ENCODE results near the gene BCL2.

Gene BCL2

DNA sequence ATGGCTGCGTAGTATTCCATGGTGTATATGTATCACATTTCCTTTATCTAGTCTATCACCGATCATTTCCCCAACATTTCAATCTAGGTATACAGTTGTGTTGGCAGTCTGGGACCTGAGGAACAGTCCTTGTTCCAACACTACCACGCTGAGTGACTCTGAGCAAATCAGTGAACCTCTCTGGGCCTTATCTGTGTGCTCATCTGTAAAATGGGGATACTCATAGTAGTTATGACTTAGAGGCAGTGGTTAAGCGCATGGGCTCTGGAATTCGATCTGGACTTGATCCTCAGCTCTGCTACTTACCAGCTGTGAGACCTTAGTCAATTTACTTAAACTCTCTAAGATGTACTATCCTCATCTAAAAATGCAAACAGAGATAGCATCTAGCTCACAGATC, 85.1 kb downstream of the BCL2 start:
- Histone ChIP-seq H3K27me3 (ENCODE audit: control insufficient read depth, insufficient read depth, low read length) (no peaks in the 10 kb centered on the region), H3K36me3 (ENCODE audit: control insufficient read depth, insufficient read depth, low read length) (no peaks in the 10 kb centered on the region), H3K27ac (ENCODE audit: low read length) (no peak overlapping the region), H3K9me3 (ENCODE audit: control insufficient read depth, insufficient read depth, low read length) (no peaks in the 10 kb centered on the region), H3K4me3 (ENCODE audit: low read length) (no peak overlapping the region), H3K4me1 (ENCODE audit: control insufficient read depth, insufficient read depth, low read length) (peaks cover 5% of the 10 kb centered on the region; the same call in 1 of the 2 replicates)
- DNase-seq (ENCODE audit: low read depth, low spot score) = no peak
- WGBS (ENCODE audit: insufficient coverage, insufficient read length) = no CpG with 5 or more reads among the region's 5 CpGs

DNA sequence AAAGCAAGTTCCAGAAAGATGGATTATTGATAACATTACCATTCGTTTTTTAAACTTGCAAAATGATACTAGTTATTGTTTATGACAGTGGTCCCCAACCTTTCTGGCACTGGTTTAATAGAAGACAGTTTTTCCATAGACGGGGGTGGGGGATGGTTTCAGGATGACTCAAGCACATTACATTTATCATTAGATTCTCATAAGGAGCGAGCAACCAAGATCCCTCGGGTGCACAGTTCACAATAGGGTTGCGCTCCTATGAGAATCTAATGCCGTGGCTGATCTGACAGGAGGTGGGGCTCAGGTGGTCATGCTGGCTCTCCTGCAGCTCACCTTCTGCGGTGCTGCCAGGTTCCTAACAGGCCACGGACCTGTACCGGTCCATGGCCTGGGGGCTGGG, 86.2 kb downstream of the BCL2 start:
- Histone ChIP-seq H3K27ac (ENCODE audit: low read length) (no peak overlapping the region), H3K36me3 (ENCODE audit: control insufficient read depth, insufficient read depth, low read length) (no peaks in the 10 kb centered on the region), H3K4me1 (ENCODE audit: control insufficient read depth, insufficient read depth, low read length) (peaks cover 2% of the 10 kb centered on the region; the same call in 1 of the 2 replicates), H3K9me3 (ENCODE audit: control insufficient read depth, insufficient read depth, low read length) (no peaks in the 10 kb centered on the region), H3K4me3 (ENCODE audit: low read length) (no peak overlapping the region), H3K27me3 (ENCODE audit: control insufficient read depth, insufficient read depth, low read length) (no peaks in the 10 kb centered on the region)
- no peak for DNase-seq (ENCODE audit: low read depth, low spot score)
- WGBS (ENCODE audit: insufficient coverage, insufficient read length) = no CpG with 5 or more reads among the region's 9 CpGs

DNA sequence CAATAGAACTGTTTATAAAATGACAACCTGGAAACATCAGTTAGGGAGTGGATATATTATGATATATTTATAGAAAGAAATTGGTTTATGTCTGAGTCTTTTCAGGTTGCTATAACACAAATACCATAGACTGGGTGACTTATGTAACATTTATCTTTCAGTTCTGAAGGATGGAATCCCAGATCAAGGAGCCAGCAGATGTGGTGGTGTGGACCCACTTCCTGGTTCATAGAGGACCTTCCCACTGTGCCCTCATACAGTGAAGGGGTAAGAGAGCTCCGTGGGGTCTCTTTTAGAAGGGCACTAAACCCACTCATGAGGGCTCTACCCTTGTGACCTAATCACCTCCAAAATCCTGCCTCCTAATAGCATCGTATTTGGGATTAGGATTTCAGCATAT, 86.7 kb downstream of the BCL2 start:
- H3K4me1 ChIP-seq (ENCODE audit: control insufficient read depth, insufficient read depth, low read length) = peaks cover 2% of the 10 kb centered on the region; the same call in 1 of the 2 replicates

DNA sequence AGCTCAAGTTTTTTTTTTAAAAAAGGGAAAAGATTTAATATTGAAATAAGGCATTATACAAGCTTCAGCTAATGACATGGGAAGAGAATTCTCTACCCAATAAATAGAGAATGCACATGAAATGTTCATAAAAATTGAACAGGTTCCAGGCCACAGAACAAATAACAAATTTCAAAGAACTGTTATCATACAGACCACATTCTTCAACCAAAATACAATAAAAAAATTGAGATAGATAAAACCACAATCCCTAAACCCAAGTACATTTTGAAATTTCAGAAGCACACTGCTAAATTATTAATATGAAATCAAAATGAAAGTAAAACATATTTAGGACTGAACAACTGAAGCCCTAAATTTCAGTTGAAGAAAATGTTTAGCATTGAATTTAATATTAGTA, 89.6 kb downstream of the BCL2 start:
- no peaks in the 10 kb centered on the region for H3K9me3 ChIP-seq (ENCODE audit: control insufficient read depth, insufficient read depth, low read length)
- H3K4me3 ChIP-seq (ENCODE audit: low read length) = no peak overlapping the region

More for the DNA sequence above, 86.7 kb downstream of the BCL2 start:
- Histone ChIP-seq H3K27ac (ENCODE audit: low read length) (no peak overlapping the region), H3K27me3 (ENCODE audit: control insufficient read depth, insufficient read depth, low read length) (no peaks in the 10 kb centered on the region), H3K36me3 (ENCODE audit: control insufficient read depth, insufficient read depth, low read length) (no peaks in the 10 kb centered on the region), H3K4me3 (ENCODE audit: low read length) (no peak overlapping the region), H3K9me3 (ENCODE audit: control insufficient read depth, insufficient read depth, low read length) (no peaks in the 10 kb centered on the region)
- WGBS (ENCODE audit: insufficient coverage, insufficient read length) = no CpG with 5 or more reads among the region's 2 CpGs
- no peak for DNase-seq (ENCODE audit: low read depth, low spot score)

DNA sequence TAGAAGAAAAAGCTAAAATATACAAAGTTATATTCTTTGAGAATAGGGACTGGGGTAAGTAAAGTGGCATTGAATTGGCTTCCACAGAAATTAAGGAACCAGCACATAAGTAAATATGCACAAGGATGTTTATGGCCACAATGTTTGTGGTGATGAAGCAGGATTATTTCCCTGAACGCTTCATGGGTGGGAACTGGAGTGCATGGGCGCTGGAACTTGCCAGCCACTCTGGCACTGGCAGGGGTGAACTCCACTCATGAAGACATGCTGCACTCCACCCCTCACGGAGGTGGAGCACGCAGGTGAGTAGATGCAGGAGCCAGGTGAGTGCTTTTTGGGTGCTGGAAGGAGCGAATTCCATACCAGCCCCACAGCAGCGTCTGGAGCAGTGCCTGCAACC, 94.1 kb downstream of the BCL2 start:
- H3K4me1 ChIP-seq (ENCODE audit: control insufficient read depth, insufficient read depth, low read length) = no peaks in the 10 kb centered on the region

More for the DNA sequence above, 89.6 kb downstream of the BCL2 start:
- Histone ChIP-seq H3K27me3 (ENCODE audit: control insufficient read depth, insufficient read depth, low read length) (no peaks in the 10 kb centered on the region), H3K4me1 (ENCODE audit: control insufficient read depth, insufficient read depth, low read length) (no peaks in the 10 kb centered on the region), H3K36me3 (ENCODE audit: control insufficient read depth, insufficient read depth, low read length) (no peaks in the 10 kb centered on the region), H3K27ac (ENCODE audit: low read length) (no peak overlapping the region)
- DNase-seq (ENCODE audit: low read depth, low spot score) = no peak

DNA sequence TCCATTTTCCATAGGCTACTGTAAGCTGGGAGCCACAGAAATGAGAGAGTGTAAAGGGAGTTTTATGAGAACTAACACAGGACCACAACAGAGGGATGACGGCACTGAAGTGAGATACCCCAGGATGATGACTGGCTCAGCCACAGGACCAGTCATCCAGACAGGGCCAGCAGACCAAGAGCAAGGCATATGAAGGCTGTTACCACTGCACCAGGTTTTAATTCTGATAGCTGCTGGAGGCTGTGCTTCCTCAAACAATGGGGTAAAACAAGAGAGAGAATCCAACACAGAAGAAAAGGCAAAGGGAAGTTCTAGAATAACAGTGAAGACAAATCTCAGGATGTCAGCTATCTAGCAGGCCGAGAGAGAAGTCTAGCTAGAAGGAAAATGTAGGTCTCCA, 94.9 kb downstream of the BCL2 start:
- DNase-seq (ENCODE audit: low read depth, low spot score) = no peak
- Histone ChIP-seq H3K4me1 (ENCODE audit: control insufficient read depth, insufficient read depth, low read length) (no peaks in the 10 kb centered on the region), H3K4me3 (ENCODE audit: low read length) (no peak overlapping the region), H3K27me3 (ENCODE audit: control insufficient read depth, insufficient read depth, low read length) (no peaks in the 10 kb centered on the region), H3K36me3 (ENCODE audit: control insufficient read depth, insufficient read depth, low read length) (no peaks in the 10 kb centered on the region), H3K9me3 (ENCODE audit: control insufficient read depth, insufficient read depth, low read length) (no peaks in the 10 kb centered on the region), H3K27ac (ENCODE audit: low read length) (no peak overlapping the region)
- no CpG with 5 or more reads among the region's 2 CpGs for WGBS (ENCODE audit: insufficient coverage, insufficient read length)

More for the DNA sequence above, 94.1 kb downstream of the BCL2 start:
- no peak overlapping the region for H3K27ac ChIP-seq (ENCODE audit: low read length)
- WGBS (ENCODE audit: insufficient coverage, insufficient read length) = no CpG with 5 or more reads among the region's 6 CpGs
- H3K4me3 ChIP-seq (ENCODE audit: low read length) = no peak overlapping the region
- no peak for DNase-seq (ENCODE audit: low read depth, low spot score)
- H3K36me3 ChIP-seq (ENCODE audit: control insufficient read depth, insufficient read depth, low read length) = no peaks in the 10 kb centered on the region
- no peaks in the 10 kb centered on the region for H3K9me3 ChIP-seq (ENCODE audit: control insufficient read depth, insufficient read depth, low read length)
- no peaks in the 10 kb centered on the region for H3K27me3 ChIP-seq (ENCODE audit: control insufficient read depth, insufficient read depth, low read length)

DNA sequence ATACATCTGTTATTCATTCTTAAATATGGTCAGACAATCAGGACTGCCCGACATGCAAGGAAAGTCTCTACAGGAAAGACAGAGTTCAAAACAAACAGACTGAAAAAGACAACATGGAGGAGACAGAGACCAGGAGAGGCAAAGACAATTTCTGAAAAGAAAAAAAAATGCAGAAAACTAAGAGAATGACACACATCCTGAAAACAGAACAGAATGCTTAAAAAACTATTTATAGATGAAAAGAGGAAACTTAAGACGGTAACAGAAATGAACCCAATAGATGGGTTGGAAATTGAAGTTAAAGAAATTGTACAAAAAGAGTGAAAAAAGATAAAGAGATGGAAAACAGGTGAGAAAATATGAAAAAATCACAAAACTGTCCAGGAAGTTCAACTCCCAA, 95.7 kb downstream of the BCL2 start:
- H3K4me3 ChIP-seq (ENCODE audit: low read length) = no peak overlapping the region
- H3K36me3 ChIP-seq (ENCODE audit: control insufficient read depth, insufficient read depth, low read length) = no peaks in the 10 kb centered on the region
- DNase-seq (ENCODE audit: low read depth, low spot score) = no peak
- no peaks in the 10 kb centered on the region for H3K4me1 ChIP-seq (ENCODE audit: control insufficient read depth, insufficient read depth, low read length)
- WGBS (ENCODE audit: insufficient coverage, insufficient read length) = 100% methylated on average over 1 of the region's 2 CpGs
- no peak overlapping the region for H3K27ac ChIP-seq (ENCODE audit: low read length)
- H3K27me3 ChIP-seq (ENCODE audit: control insufficient read depth, insufficient read depth, low read length) = no peaks in the 10 kb centered on the region
- H3K9me3 ChIP-seq (ENCODE audit: control insufficient read depth, insufficient read depth, low read length) = no peaks in the 10 kb centered on the region

DNA sequence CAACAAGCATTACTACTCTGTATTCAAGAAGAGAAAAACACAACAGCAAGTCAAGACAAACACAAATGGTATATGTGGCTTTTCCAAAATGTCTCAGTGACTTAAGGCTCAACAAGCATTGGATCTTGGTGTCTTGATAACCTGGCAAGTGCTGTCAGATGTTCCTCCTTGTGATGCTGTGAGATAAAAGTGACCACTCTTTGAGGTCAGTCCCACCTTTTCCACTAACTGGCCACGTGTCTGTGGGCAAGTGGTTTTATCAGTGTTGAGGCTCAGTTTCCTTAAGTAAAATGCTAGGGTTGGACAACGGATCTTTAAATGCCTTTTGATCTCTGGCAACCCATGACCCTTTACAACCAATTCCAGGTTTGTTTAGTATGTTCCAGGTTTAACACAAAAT, 98.7 kb downstream of the BCL2 start:
- Histone ChIP-seq H3K27me3 (ENCODE audit: control insufficient read depth, insufficient read depth, low read length) (no peaks in the 10 kb centered on the region), H3K9me3 (ENCODE audit: control insufficient read depth, insufficient read depth, low read length) (no peaks in the 10 kb centered on the region), H3K27ac (ENCODE audit: low read length) (no peak overlapping the region), H3K4me3 (ENCODE audit: low read length) (no peak overlapping the region), H3K4me1 (ENCODE audit: control insufficient read depth, insufficient read depth, low read length) (no peaks in the 10 kb centered on the region), H3K36me3 (ENCODE audit: control insufficient read depth, insufficient read depth, low read length) (no peaks in the 10 kb centered on the region)
- WGBS (ENCODE audit: insufficient coverage, insufficient read length) = no CpG with 5 or more reads among the region's 2 CpGs
- DNase-seq (ENCODE audit: low read depth, low spot score) = no peak

DNA sequence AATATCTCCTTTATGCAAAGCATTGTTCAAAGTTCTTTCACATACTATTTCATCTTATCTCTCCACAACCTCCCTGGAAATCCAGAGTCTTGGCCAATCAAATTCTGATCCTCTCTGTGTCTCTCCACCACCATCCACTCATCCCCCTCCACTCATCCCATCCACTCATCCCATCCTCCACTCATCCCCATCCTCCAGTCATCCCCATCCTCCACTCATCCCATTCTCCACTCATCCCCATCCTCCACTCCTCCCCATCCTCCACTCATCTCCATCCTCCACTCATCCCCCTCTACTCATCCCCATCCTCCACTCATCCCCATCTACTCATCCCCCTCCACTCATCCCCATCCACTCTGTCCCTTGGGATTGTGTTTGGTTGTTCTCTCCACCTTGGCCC, 101.1 kb downstream of the BCL2 start:
- DNase-seq (ENCODE audit: low read depth, low spot score) = no peak
- no peak overlapping the region for H3K4me3 ChIP-seq (ENCODE audit: low read length)
- no peaks in the 10 kb centered on the region for H3K9me3 ChIP-seq (ENCODE audit: control insufficient read depth, insufficient read depth, low read length)
- no peaks in the 10 kb centered on the region for H3K4me1 ChIP-seq (ENCODE audit: control insufficient read depth, insufficient read depth, low read length)
- no peaks in the 10 kb centered on the region for H3K36me3 ChIP-seq (ENCODE audit: control insufficient read depth, insufficient read depth, low read length)
- no peaks in the 10 kb centered on the region for H3K27me3 ChIP-seq (ENCODE audit: control insufficient read depth, insufficient read depth, low read length)
- H3K27ac ChIP-seq (ENCODE audit: low read length) = no peak overlapping the region

DNA sequence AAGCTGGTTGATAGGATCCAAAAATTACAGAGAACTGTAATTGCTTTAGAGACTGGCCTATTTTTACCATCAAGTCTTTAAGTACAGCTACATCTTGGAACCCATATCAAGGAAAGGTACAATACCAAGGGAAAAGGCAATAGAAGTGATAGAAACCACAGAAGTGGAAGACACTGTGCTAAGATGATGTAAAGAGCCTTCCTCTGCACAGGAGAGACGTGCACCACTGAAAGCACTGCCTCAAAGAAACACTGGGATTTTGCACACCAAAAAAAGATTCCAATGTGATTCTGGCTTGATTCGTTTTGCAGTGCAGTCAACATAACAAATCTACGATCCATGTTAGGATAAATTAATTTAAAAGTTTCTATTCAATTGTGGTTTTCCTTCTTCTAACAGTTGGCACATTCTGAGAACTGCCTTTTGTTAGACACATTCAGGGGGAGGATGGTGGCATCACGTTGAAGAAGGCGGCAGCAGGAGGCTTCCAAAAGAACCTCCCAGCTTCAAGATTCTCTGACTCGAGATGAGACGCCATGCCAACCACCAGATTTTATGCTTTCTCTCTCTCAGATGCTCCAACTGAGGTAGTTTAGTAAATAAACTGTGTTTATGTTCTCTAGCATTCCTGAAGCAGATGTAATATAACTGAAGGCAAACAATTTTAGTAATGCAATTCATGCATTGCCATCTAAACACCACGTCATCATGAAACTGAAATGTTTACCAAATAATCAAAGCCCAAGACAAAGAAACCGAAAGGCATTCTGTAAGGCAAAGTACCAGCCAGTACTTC, 102.9 kb downstream of the BCL2 start:
- Histone ChIP-seq H3K36me3 (ENCODE audit: control insufficient read depth, insufficient read depth, low read length) (no peaks in the 10 kb centered on the region), H3K27ac (ENCODE audit: low read length) (no peak overlapping the region), H3K4me3 (ENCODE audit: low read length) (no peak overlapping the region), H3K4me1 (ENCODE audit: control insufficient read depth, insufficient read depth, low read length) (no peaks in the 10 kb centered on the region), H3K9me3 (ENCODE audit: control insufficient read depth, insufficient read depth, low read length) (no peaks in the 10 kb centered on the region), H3K27me3 (ENCODE audit: control insufficient read depth, insufficient read depth, low read length) (no peaks in the 10 kb centered on the region)
- WGBS (ENCODE audit: insufficient coverage, insufficient read length) = no CpG with 5 or more reads among the region's 9 CpGs
- no peak for DNase-seq (ENCODE audit: low read depth, low spot score)
